WERI-Rb-1 (cell line): Measurements from ENCODE around the gene ARHGEF10L.
A peak's percentile ranks its signal among the peaks of the same experiment; 100 is the strongest.

Experiments
- DNase-seq: peaks from one replicate; pipeline ENCODE4 v3.0.0-alpha.2; 2020
- H3K27ac ChIP-seq: fragments of 250-450 bp; sonication (Bioruptor Pico); 2 replicates; pipeline ENCODE4 v1.5.1; 2020; ENCODE audit warnings: mild to moderate bottlenecking, moderate library complexity
- H3K27me3 ChIP-seq: fragments of 250-450 bp; sonication (Bioruptor Pico); 2 replicates; pipeline ENCODE4 v1.5.1; 2021; ENCODE audit warnings: mild to moderate bottlenecking, low read depth, moderate library complexity; ENCODE audit not compliant: insufficient read depth, severe bottlenecking
- H3K36me3 ChIP-seq: fragments of 250-450 bp; sonication (Bioruptor Pico); 2 replicates; pipeline ENCODE4 v1.5.1; 2020; ENCODE audit warnings: mild to moderate bottlenecking, moderate library complexity
- H3K4me3 ChIP-seq: 2 replicates; pipeline ENCODE4 v1.5.1; 2011; ENCODE audit warnings: low read depth, mild to moderate bottlenecking, control low read depth, low read length
- H3K9me3 ChIP-seq: fragments of 250-450 bp; sonication (Bioruptor Pico); 2 replicates; pipeline ENCODE4 v1.5.1; 2021; ENCODE audit warnings: mild to moderate bottlenecking, moderate library complexity; ENCODE audit not compliant: severe bottlenecking
- CTCF ChIP-seq: IDR thresholded peaks from 2 replicates; pipeline ENCODE4 v1.5.1; 2011; ENCODE audit warnings: low read depth, mild to moderate bottlenecking, control low read depth, inconsistent platforms, low read length

The ARHGEF10L gene

GRCh38 chr1:17684810-17685209, 145.3 kb downstream of the ARHGEF10L start:
- no peak overlapping the region for H3K4me3 ChIP-seq
- DNase-seq: peak; percentile 51
- H3K9me3 ChIP-seq: no peaks in the 10 kb centered on the region
- H3K36me3 ChIP-seq: peaks cover 7% of the 10 kb centered on the region
- no peak for TF ChIP-seq CTCF
- H3K27ac ChIP-seq: no peak overlapping the region
- H3K27me3 ChIP-seq: no peaks in the 10 kb centered on the region

GRCh38 chr1:17686258-17686657, 146.8 kb downstream of the ARHGEF10L start:
- H3K36me3 ChIP-seq: peaks cover 15% of the 10 kb centered on the region
- no peak for TF ChIP-seq CTCF
- H3K27me3 ChIP-seq: no peaks in the 10 kb centered on the region
- DNase-seq: no peak
- H3K27ac ChIP-seq: no peak overlapping the region
- H3K4me3 ChIP-seq: no peak overlapping the region
- no peaks in the 10 kb centered on the region for H3K9me3 ChIP-seq

GRCh38 chr1:17687145-17687544, 147.6 kb downstream of the ARHGEF10L start:
- TF ChIP-seq CTCF: no peak
- no peaks in the 10 kb centered on the region for H3K27me3 ChIP-seq
- no peak for DNase-seq
- H3K4me3 ChIP-seq: no peak overlapping the region
- no peaks in the 10 kb centered on the region for H3K9me3 ChIP-seq
- no peak overlapping the region for H3K27ac ChIP-seq
- H3K36me3 ChIP-seq: peaks cover 15% of the 10 kb centered on the region

GRCh38 chr1:17688217-17688810, 148.8 kb downstream of the ARHGEF10L start:
- H3K27ac ChIP-seq: peak overlapping the region; percentile 79
- H3K36me3 ChIP-seq: peaks cover 15% of the 10 kb centered on the region
- TF ChIP-seq CTCF: no peak
- peak; percentile 50 for DNase-seq
- no peaks in the 10 kb centered on the region for H3K27me3 ChIP-seq
- H3K9me3 ChIP-seq: no peaks in the 10 kb centered on the region
- H3K4me3 ChIP-seq: no peak overlapping the region

- DNase-seq: peak; percentile 68
- no peak for TF ChIP-seq CTCF
- peaks cover 15% of the 10 kb centered on the region for H3K36me3 ChIP-seq
- H3K27ac ChIP-seq: peak overlapping the region; percentile 79
- H3K9me3 ChIP-seq: no peaks in the 10 kb centered on the region
- H3K4me3 ChIP-seq: no peak overlapping the region
- H3K27me3 ChIP-seq: no peaks in the 10 kb centered on the region
These were observed 149.5 kb downstream of the ARHGEF10L start for GRCh38 chr1:17689011-17689410.
